AG09309 (cell line): ENCODE results near the gene ATL2.

Experiments used
- DNase-seq: peaks from one replicate; pipeline ENCODE4 v3.0.0-alpha.2; 2010; ENCODE audit warnings: low read depth
- H3K4me3 ChIP-seq: 2 replicates; pipeline ENCODE4 v1.5.1; 2011; ENCODE audit warnings: mild to moderate bottlenecking, low read depth, low read length, moderate library complexity; ENCODE audit not compliant: control insufficient read depth
- TF ChIP-seq, protein P1 (sequence below): IDR thresholded peaks from 2 replicates; pipeline ENCODE4 v1.5.1; 2011; ENCODE audit warnings: mild to moderate bottlenecking, low read depth, low read length, inconsistent platforms; ENCODE audit not compliant: insufficient read depth, control insufficient read depth; ENCODE audit errors: missing control alignments

ATL2 gene

DNA sequence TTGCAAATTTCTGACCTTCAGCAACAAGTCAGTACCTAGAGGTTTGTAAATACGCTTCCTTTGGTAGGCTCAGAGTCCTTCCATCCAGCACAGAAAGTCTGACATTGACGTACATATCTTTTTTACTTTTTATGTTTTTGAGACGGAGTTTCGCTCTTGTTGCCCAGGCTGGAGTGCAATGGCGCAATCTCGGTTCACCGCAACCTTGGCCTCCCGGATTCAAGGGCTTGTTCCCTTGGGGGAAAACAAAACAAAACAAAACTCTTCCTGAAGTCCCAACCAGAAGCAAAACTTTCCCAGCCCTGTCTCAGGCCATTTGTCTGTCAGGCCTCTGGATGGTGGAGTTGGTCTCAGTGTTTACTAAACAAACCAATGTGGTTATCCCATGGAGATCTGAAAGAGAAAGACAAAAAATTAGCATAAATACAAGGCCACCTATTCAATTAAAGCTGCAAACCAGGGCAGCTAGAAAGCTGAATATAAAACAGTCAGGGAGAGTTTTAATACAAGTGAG, 29.6 kb upstream of the ATL2 start:
- DNase-seq, result no peak
- TF ChIP-seq, protein P1, sequence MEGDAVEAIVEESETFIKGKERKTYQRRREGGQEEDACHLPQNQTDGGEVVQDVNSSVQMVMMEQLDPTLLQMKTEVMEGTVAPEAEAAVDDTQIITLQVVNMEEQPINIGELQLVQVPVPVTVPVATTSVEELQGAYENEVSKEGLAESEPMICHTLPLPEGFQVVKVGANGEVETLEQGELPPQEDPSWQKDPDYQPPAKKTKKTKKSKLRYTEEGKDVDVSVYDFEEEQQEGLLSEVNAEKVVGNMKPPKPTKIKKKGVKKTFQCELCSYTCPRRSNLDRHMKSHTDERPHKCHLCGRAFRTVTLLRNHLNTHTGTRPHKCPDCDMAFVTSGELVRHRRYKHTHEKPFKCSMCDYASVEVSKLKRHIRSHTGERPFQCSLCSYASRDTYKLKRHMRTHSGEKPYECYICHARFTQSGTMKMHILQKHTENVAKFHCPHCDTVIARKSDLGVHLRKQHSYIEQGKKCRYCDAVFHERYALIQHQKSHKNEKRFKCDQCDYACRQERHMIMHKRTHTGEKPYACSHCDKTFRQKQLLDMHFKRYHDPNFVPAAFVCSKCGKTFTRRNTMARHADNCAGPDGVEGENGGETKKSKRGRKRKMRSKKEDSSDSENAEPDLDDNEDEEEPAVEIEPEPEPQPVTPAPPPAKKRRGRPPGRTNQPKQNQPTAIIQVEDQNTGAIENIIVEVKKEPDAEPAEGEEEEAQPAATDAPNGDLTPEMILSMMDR, result no peak
- no peak overlapping the region for H3K4me3 ChIP-seq

DNA sequence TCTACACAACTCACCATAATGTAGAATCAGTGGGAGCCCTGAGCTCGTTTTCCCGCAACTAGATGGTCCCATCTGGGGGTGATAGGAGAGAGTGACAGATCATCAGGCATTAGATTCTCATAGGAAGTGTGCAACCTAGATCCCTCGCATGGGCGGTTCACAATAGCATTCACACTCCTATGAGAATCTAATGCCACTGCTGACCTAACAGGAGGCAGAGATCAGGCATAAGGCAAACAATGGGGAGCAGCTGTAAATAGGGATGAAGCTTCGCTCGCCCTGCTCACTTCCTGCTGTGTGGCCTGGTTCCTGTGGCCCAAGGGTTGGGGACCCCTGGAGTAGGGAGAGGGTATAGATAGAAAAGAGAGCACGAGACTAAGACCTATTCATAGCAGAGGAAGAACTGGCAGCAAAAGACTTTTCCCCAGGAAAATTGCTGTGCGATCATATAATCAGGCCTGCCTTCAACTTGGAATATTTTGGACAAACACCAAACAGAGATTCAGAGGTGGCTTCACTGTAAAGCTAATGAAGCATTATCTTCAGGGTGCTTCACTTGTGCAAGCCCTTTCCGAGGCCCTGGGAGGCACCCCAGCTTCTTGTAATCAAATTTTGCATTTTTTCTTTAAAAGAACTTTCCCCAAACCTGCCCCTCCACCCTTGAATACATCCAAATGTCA, 29.0 kb upstream of the ATL2 start:
- TF ChIP-seq, protein P1, result no peak
- no peak for DNase-seq
- no peak overlapping the region for H3K4me3 ChIP-seq

DNA sequence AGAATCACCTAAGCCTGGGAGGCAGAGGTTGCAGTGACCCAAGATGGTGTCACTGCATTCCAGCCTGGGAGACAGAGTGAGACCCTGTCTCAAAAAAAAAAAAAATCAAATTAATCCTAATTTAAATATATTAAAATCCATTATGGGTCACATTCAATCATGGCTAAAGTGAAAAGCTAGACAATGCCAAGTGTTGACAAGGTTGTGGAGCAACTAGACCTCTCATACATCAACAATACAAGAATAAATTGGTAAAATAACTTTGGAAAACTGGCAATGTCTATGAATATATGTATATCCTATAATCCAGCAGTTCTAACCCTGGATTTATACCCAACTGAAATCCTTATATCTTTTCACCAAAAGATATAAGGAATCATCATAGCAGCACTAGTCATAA, 23.4 kb upstream of the ATL2 start:
- DNase-seq, result no peak
- no peak overlapping the region for H3K4me3 ChIP-seq
- TF ChIP-seq, protein P1, result no peak

DNA sequence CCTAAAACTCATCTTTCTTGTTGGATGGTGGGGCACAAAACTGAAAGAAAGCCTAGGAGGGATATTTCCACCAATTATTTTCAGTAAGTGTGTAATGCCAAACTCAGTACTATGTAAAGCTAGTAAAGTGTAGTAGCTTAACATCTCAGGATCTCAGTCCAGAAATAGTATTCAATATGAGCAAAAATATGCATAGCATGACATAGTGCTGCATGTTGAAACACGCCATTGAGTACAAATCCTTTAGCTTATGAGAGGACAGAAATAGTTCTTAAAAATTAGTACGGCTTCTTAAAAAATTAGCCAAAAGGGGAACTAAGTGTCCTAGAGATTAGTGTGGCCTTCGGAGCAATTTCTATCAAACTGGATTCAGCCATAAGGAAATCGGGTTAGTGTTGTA, 21.7 kb upstream of the ATL2 start:
- DNase-seq, result no peak
- TF ChIP-seq, protein P1, result no peak
- no peak overlapping the region for H3K4me3 ChIP-seq

DNA sequence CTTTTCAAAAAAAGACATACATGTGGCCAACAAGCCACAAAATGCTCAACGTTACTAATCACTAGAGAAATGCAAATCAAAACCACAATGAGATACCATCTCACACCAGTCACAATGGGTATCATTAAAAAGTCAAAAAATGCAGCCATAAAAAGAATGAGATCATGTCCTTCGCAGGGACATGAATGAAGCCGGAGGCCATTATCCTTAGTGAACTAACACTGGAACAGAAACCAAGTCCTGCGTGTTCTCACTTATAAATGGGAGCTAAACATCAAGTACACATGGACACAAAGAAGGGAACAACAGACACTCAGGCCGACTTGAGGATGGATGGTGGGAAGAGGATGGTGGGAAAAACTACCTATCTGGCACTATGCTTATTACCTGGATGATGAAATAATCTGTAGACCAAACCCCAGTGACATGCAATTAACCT, 17.8 kb upstream of the ATL2 start:
- DNase-seq, result peak; percentile 45
- no peak overlapping the region for H3K4me3 ChIP-seq
- TF ChIP-seq, protein P1, result no peak

DNA sequence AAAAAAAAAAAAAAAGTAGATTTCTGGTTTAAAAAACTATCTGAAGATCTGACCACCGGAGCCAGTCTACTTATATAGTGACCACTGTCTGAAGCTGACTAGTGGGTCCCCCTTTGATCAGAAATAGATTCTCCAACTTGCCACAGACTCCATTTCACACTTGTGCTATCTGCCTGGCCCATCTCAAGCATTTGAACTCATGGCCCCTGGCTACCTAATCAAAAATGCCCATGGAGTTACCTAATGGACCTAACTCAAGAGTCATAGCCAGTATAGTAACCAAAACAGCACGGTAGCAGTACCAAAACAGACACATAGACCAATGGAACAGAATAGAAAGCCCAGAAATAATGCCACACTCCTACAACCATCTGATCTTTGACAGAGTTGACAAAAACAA, 17.0 kb upstream of the ATL2 start:
- DNase-seq, result no peak
- H3K4me3 ChIP-seq, result no peak overlapping the region
- TF ChIP-seq, protein P1, result no peak
